Endothelial cell of umbilical vein (primary cell): ENCODE data around the gene NR1I3. TPM values are rescaled to one million over a fixed set of nuclear protein-coding genes. Genes with fewer than 3 reads are reported as not detected.

Source experiments
- BruUV-seq: library from RNA; stranded (reverse); fragments of 400-500 nt; replicated peaks from 2 replicates; lab custom pipeline; 2021; lab: Mats Ljungman, UMichigan
- CTCF ChIA-PET: fragments of 300-600, 350-600 bp; sonication (Branson Sonifier 250); formaldehyde crosslinking; loops from one replicate; lab custom pipeline; 2021; ENCODE audit warnings: antibody characterized with exemption, inconsistent platforms; lab: Charles Lee
- POLR2A ChIA-PET: fragments of 300-600, 350-600 bp; sonication (Branson Sonifier 250); formaldehyde crosslinking; loops from one replicate; lab custom pipeline; 2021; ENCODE audit warnings: antibody characterized with exemption, inconsistent platforms; lab: Charles Lee
- DNase-seq: peaks from one replicate; pipeline ENCODE4 v3.0.0-alpha.2; 2011; ENCODE audit warnings: low read depth, low spot score
- FAIRE-seq: peaks from 2 replicates; lab custom pipeline; 2011; peaks lifted over from hg19 to GRCh38; lab: Jason Lieb, UNC
- H2AFZ ChIP-seq: 2 replicates; pipeline ENCODE4 v1.6.0; 2012; ENCODE audit warnings: low read depth, low read length, control low read depth, inconsistent platforms
- H3K27ac ChIP-seq: 2 replicates; pipeline ENCODE4 v1.5.1; 2011; ENCODE audit warnings: low read depth, mild to moderate bottlenecking, control low read depth, low read length, moderate library complexity; ENCODE audit not compliant: insufficient read depth
- H3K27me3 ChIP-seq, 2 experiments: 2 replicates each; pipeline versions ENCODE4 v1.6.0 to v1.6.1; 2011; ENCODE audit warnings: low read length in 2 of 2, mixed read lengths in 1 of 2; ENCODE audit not compliant: control insufficient read depth in 2 of 2, insufficient read depth in 2 of 2
- H3K36me3 ChIP-seq, 2 experiments: 2 replicates in 1 of 2; 3 replicates in 1 of 2; pipeline ENCODE4 v1.5.1; 2011; ENCODE audit warnings: low read length in 2 of 2, mild to moderate bottlenecking in 1 of 2, moderate library complexity in 1 of 2; ENCODE audit not compliant: control insufficient read depth in 2 of 2, insufficient read depth in 2 of 2; ENCODE audit errors: extremely low read depth in 1 of 2
- H3K4me1 ChIP-seq: 3 replicates; pipeline ENCODE4 v1.5.1; 2011; ENCODE audit warnings: mild to moderate bottlenecking, low read length; ENCODE audit not compliant: control insufficient read depth, insufficient read depth; ENCODE audit errors: extremely low read depth
- H3K4me2 ChIP-seq: 2 replicates; pipeline ENCODE4 v1.6.1; 2011; ENCODE audit warnings: low read length, control low read depth, mixed read lengths; ENCODE audit not compliant: insufficient read depth
- H3K4me3 ChIP-seq, 3 experiments: fragments of 200-600 bp in 1 of 3; sonication (generic), shearing (Covaris generic) in 1 of 3; replicated peaks in 1 of 3; 2 replicates each; pipeline ENCODE4 v1.5.1; 2011 to 2016; ENCODE audit warnings: control low read depth in 3 of 3, low read length in 3 of 3, mild to moderate bottlenecking in 2 of 3, inconsistent platforms in 1 of 3, low read depth in 1 of 3, moderate library complexity in 1 of 3; ENCODE audit not compliant: insufficient read depth in 1 of 3
- H3K79me2 ChIP-seq: 2 replicates; pipeline ENCODE4 v1.6.0; 2012; ENCODE audit warnings: low read length, inconsistent platforms; ENCODE audit not compliant: control insufficient read depth, insufficient read depth
- H3K9ac ChIP-seq: replicated peaks from 2 replicates; pipeline ENCODE3; 2011; ENCODE audit warnings: low read length, control low read depth; ENCODE audit not compliant: insufficient read depth; ENCODE audit errors: extremely low read depth
- H3K9me1 ChIP-seq: replicated peaks from 3 replicates; pipeline ENCODE4 v1.6.0; 2011; ENCODE audit warnings: mild to moderate bottlenecking, low read length; ENCODE audit not compliant: control insufficient read depth, insufficient read depth; ENCODE audit errors: extremely low read depth
- H3K9me3 ChIP-seq: replicated peaks from 2 replicates; pipeline ENCODE4 v1.5.1; 2012; ENCODE audit warnings: low read length, inconsistent platforms; ENCODE audit not compliant: control insufficient read depth, insufficient read depth
- H4K20me1 ChIP-seq: replicated peaks from 2 replicates; pipeline ENCODE3; 2011; ENCODE audit warnings: mild to moderate bottlenecking, low read length; ENCODE audit not compliant: control insufficient read depth, insufficient read depth; ENCODE audit errors: extremely low read depth
- CTCF ChIP-seq, 2 donors: IDR thresholded peaks; 1 replicate in 1 of 2; 2 replicates in 1 of 2; pipeline ENCODE4 v1.5.1; 2011; ENCODE audit warnings: low read length in 2 of 2, mild to moderate bottlenecking in 2 of 2, moderate library complexity in 2 of 2, control low read depth in 1 of 2, inconsistent platforms in 1 of 2, low read depth in 1 of 2; ENCODE audit not compliant: insufficient read depth in 1 of 2; ENCODE audit errors: extremely low read depth in 1 of 2
- FOS ChIP-seq: IDR thresholded peaks from 2 replicates; pipeline ENCODE4 v1.6.1; 2011; ENCODE audit warnings: mild to moderate bottlenecking, low read length, moderate library complexity, borderline replicate concordance; ENCODE audit not compliant: insufficient read depth
- GATA2 ChIP-seq: IDR thresholded peaks from 2 replicates; pipeline ENCODE4 v1.7.0; 2011; ENCODE audit warnings: low read depth, mild to moderate bottlenecking, moderate library complexity, mixed read lengths, low read length; ENCODE audit not compliant: insufficient read length, insufficient read depth
- JUN ChIP-seq: IDR thresholded peaks from 2 replicates; pipeline ENCODE4 v1.6.1; 2011; ENCODE audit warnings: borderline replicate concordance, low read depth; ENCODE audit not compliant: insufficient read length, insufficient read depth
- MYC ChIP-seq: IDR thresholded peaks from one replicate; pipeline ENCODE4 v1.6.1; 2011; ENCODE audit warnings: mild to moderate bottlenecking, low read depth, low read length
- POLR2A ChIP-seq: IDR thresholded peaks from 2 replicates; pipeline ENCODE4 v1.6.1; 2012; ENCODE audit warnings: low read depth, mild to moderate bottlenecking, control low read depth, low read length
- POLR2AphosphoS5 ChIP-seq: IDR thresholded peaks from 2 replicates; pipeline ENCODE4 v1.6.1; 2012; ENCODE audit warnings: low read depth, mild to moderate bottlenecking, control low read depth, low read length, moderate library complexity; ENCODE audit not compliant: insufficient read depth
- dilution Hi-C: fragments of 300-500 bp; cut with MboI; formaldehyde crosslinking; loops from one replicate; pipeline ENCODE4 v1.15.0; 2019; ENCODE audit warnings: low sequenced_read_pairs; ENCODE audit not compliant: extremely low pct_ligation_motif_present
- intact Hi-C: fragments of 100-400 bp; cut with micrococcal nuclease; formaldehyde crosslinking; loops from one replicate; pipeline ENCODE4 v1.10.0; 2022
- polyA plus RNA-seq, 4 experiments: library from polyadenylated mRNA; depleted of rRNA in 3 of 4; stranded (reverse) in 3 of 4; unstranded in 1 of 4; fragments of >200 nt; gene quantifications; 2 replicates each; pipeline versions ENCODE4 v1.2.1 to v1.2.3, GENCODE V29; 2011 to 2012; ENCODE audit warnings: missing spikeins in 1 of 4
- total RNA-seq: library from RNA; stranded (reverse); gene quantifications from 2 replicates; pipeline ENCODE4 v1.2.3, GENCODE V29; 2021
- TF ChIP-seq, protein P1 (sequence below): IDR thresholded peaks from 2 replicates; pipeline ENCODE4 v1.6.1; 2011; ENCODE audit not compliant: insufficient read depth, insufficient read length

The NR1I3 gene
- total and polyA plus RNA-seq, 2 donors (not counting 3 experiments of a cell fraction or from before 2014, with no cell fraction given) = not detected

DNA sequence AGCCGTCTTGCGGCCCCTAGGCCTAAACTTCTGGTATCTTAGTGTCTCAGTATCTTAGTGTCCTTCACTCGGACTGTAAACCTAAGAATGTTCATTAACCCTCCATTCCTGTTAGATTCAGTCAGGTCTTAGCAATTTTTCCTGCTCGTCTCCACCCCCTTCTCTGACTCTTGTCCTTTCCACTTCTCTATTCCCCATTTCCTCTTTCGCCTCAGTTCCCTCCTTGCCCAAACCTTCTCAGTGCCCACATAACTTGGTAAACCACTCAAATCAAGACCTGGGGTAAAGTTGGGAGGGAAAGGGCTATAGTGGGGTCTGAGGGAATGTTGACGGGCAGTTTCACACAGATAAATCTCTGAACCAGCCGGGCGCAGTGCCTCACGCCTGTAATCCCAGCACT lies 23.6 kb downstream of the NR1I3 start:
- Histone ChIP-seq H2AFZ (no peak overlapping the region), H3K27me3 (no peaks in the 10 kb centered on the region), H3K36me3 (peaks cover 30 to 37% of the 10 kb centered on the region in 2 experiments), H3K9me3 (no peaks in the 10 kb centered on the region), H3K4me2 (no peak overlapping the region), H3K27ac (no peak overlapping the region), H3K9ac (no peak overlapping the region), H3K9me1 (no peaks in the 10 kb centered on the region), H3K79me2 (peaks cover 4% of the 10 kb centered on the region), H3K4me3 (no peak overlapping the region), H3K4me1 (peaks cover 11% of the 10 kb centered on the region), H4K20me1 (no peaks in the 10 kb centered on the region)
- DNase-seq = no peak
- POLR2A ChIA-PET = no interaction called here
- CTCF ChIA-PET = no interaction called here
- no TSS peak for BruUV-seq
- intact Hi-C loops (no loop called here), dilution Hi-C loops (no loop called here)
- FAIRE-seq = no peak
- TF ChIP-seq GATA2 (no peak), JUN (no peak), MYC (no peak), POLR2AphosphoS5 (no peak), FOS (no peak), CTCF (IDR thresholded peaks at IDR 0.05; ENCODE audit: extremely low read depth in 1 of 2, insufficient read depth in 1 of 2, low read depth in 1 of 2, low read length in 2 of 2) (no peak), POLR2A (no peak)
- TF ChIP-seq, protein P1, sequence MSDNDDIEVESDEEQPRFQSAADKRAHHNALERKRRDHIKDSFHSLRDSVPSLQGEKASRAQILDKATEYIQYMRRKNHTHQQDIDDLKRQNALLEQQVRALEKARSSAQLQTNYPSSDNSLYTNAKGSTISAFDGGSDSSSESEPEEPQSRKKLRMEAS = no peak
